Endothelial cell (in vitro differentiated cells): ENCODE results near the gene DPH1. TPM values are rescaled to one million over a fixed set of nuclear protein-coding genes. Genes with fewer than 3 reads are reported as not detected.

Experiments used
- DNase-seq: peaks from one replicate; pipeline ENCODE4 v3.0.0; 2021; ENCODE audit warnings: low spot score
- H3K27ac Mint-ChIP-seq: one replicate; pipeline ENCODE4 v1.8.0; 2021; ENCODE audit warnings: mixed read lengths, inconsistent platforms; ENCODE audit not compliant: unreplicated experiment
- H3K27me3 Mint-ChIP-seq: one replicate; pipeline ENCODE4 v1.8.0; 2021; ENCODE audit warnings: mild to moderate bottlenecking, moderate library complexity, mixed read lengths, inconsistent platforms; ENCODE audit not compliant: unreplicated experiment
- H3K36me3 Mint-ChIP-seq: one replicate; pipeline ENCODE4 v1.8.0; 2021; ENCODE audit warnings: mild to moderate bottlenecking, low read depth, mixed read lengths, inconsistent platforms; ENCODE audit not compliant: unreplicated experiment
- H3K4me1 Mint-ChIP-seq: one replicate; pipeline ENCODE4 v1.8.0; 2021; ENCODE audit warnings: mild to moderate bottlenecking, mixed read lengths, inconsistent platforms; ENCODE audit not compliant: unreplicated experiment
- H3K4me3 Mint-ChIP-seq: one replicate; pipeline ENCODE4 v1.8.0; 2021; ENCODE audit warnings: mild to moderate bottlenecking, mixed read lengths, inconsistent platforms; ENCODE audit not compliant: unreplicated experiment
- H3K9me3 Mint-ChIP-seq: one replicate; pipeline ENCODE4 v1.8.0; 2021; ENCODE audit warnings: mixed read lengths, inconsistent platforms; ENCODE audit not compliant: unreplicated experiment
- CTCF ChIP-seq: fragments of 200-600 bp; sonication (generic); IDR thresholded peaks from one replicate; pipeline ENCODE4 v1.5.0; 2021; ENCODE audit warnings: antibody characterized with exemption; ENCODE audit not compliant: unreplicated experiment
- total RNA-seq: library from RNA; stranded (reverse); fragmentation: NEBNext Ultra II Directional; extraction: Animal tissue kit (Norgen Biotek cat#: 25700); gene quantifications from one replicate; pipeline ENCODE4 v1.2.1, GENCODE V29; 2021; ENCODE audit not compliant: unreplicated experiment

Gene DPH1
- total RNA-seq, 1 donor from 2014 or later, result 27.1 TPM

- TF ChIP-seq CTCF, result peak; percentile 25
- DNase-seq, result peak; percentile 95
- Mint-ChIP-seq H3K4me1 (peaks cover 22% of the 10 kb centered on the region), H3K27ac (peak within 1 kb of the TSS; percentile 98), H3K36me3 (peaks cover 24% of the 10 kb centered on the region), H3K4me3 (peak within 1 kb of the TSS; percentile 97), H3K9me3 (no peaks in the 10 kb centered on the region), H3K27me3 (peaks cover 12% of the 10 kb centered on the region)
Measured at GRCh38 chr17:2041561-2042389, 11.8 kb downstream of the DPH1 start, which contains the start of gene OVCA2. Gene OVCA2, plus strand, starts transcription at chr17:2042022. Its CDS starts 26 bp downstream, at chr17:2042048.

- H3K4me1 Mint-ChIP-seq, result peaks cover 22% of the 10 kb centered on the region
- H3K27me3 Mint-ChIP-seq, result peaks cover 11% of the 10 kb centered on the region
- no peaks in the 10 kb centered on the region for H3K9me3 Mint-ChIP-seq
- H3K4me3 Mint-ChIP-seq, result peak overlapping the region; percentile 97
- H3K27ac Mint-ChIP-seq, result peak overlapping the region; percentile 98
- peak; percentile 40 for DNase-seq
- TF ChIP-seq CTCF, result no peak
- H3K36me3 Mint-ChIP-seq, result peaks cover 22% of the 10 kb centered on the region
Measured at GRCh38 chr17:2042390-2042847, 12.5 kb downstream of the DPH1 start.

GRCh38 chr17:2042933-2043332 lies 13.0 kb downstream of the DPH1 start:
- Mint-ChIP-seq H3K36me3 (peaks cover 22% of the 10 kb centered on the region), H3K9me3 (no peaks in the 10 kb centered on the region), H3K4me3 (peak overlapping the region; percentile 97), H3K4me1 (peaks cover 22% of the 10 kb centered on the region), H3K27ac (peak overlapping the region; percentile 84), H3K27me3 (peaks cover 10% of the 10 kb centered on the region)
- DNase-seq, result no peak
- TF ChIP-seq CTCF, result no peak

- Mint-ChIP-seq H3K27ac (no peak overlapping the region), H3K9me3 (no peaks in the 10 kb centered on the region), H3K27me3 (peaks cover 13% of the 10 kb centered on the region), H3K36me3 (peaks cover 17% of the 10 kb centered on the region), H3K4me3 (peak overlapping the region; percentile 67), H3K4me1 (peaks cover 22% of the 10 kb centered on the region)
- TF ChIP-seq CTCF, result no peak
- no peak for DNase-seq
Measured at GRCh38 chr17:2043785-2044184, 13.8 kb downstream of the DPH1 start.
